GM19193 (cell line): ENCODE data around the gene CTNND2.

Experiments used
- POLR2A ChIP-seq: IDR thresholded peaks from 4 replicates; pipeline ENCODE4 v1.6.1; 2011; ENCODE audit not compliant: insufficient read depth, insufficient read length; ENCODE audit errors: extremely low read depth

CTNND2 gene

DNA sequence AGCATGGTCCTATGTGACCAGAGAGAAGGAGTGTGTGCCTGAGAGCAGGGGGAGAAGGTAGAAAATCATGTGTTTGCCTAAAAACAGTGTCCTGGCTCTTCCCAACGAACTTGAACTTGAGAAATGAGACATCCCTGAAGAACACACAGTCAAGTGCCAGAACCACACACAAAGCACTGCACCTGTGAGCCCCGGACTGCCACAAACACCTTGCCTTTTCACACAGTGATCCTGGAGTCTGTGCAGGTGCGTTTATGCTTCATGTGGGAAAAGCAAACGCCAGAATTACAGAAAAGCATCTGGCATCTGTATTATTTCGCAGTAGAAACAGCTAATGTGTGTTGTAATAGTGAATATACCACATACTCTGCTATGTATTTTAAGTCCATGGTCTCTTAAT lies 9.3 kb downstream of the CTNND2 start:
- TF ChIP-seq POLR2A: no peak

DNA sequence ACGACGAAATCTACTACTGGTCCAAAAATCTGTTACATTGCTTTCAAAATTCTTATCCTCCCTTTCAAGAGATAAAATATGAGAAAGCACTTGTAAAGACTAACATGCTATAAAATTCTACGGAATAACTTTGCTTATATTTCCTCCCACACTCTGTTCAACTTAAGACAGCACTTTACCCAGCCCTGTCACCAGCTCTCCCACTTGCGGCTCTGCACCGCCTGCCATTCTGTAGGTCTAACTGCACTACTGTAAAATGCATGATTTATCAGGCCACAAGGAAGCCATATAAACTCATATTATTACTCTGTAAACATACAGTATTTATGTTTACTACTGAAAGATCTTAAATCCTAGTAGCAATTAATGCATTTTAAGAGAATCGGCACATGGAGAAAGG lies 11.4 kb downstream of the CTNND2 start:
- no peak for TF ChIP-seq POLR2A

DNA sequence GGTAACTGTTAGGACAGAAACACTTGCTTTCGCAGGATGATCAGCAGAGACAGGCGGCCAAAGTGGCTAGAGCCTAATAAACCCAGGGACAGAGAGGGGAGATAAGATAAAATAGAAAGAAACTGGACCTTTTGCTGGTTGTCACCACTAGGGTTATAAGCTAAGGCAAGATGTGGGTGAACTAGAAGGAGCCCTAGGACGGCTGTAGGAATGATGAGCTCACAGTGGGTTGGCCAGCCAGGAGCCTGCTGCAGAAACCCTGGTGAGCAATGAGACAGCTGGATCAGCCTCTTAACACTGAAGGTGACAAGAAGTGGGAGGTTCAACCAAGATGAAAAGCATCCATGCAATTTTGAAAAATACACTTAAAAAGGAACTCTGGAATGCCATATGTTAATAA lies 13.5 kb downstream of the CTNND2 start:
- TF ChIP-seq POLR2A: no peak

DNA sequence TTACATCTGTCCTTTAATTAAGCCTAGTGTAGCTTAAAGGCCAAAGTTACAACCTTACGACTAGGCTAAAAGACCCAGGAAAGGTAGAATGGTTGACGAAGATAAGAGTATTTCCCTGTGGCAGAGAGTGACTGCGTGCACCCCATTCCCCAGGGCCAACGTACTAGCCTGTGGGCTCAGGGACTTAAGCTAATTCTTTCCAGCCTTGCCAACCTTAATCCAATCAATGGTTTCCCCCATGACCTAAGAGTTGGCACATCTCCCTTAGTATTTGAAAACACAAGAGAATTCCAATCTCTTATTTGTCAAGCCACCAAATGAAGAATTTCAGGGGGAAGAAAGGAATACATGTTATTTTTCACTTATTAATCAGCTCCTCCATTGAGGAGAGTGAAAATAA lies 16.0 kb downstream of the CTNND2 start:
- no peak for TF ChIP-seq POLR2A

- TF ChIP-seq POLR2A: no peak
Observed at GRCh38 chr5:11878814-11879213, 25.4 kb downstream of the CTNND2 start.

GRCh38 chr5:11873587-11873986 lies 30.7 kb downstream of the CTNND2 start:
- no peak for TF ChIP-seq POLR2A

GRCh38 chr5:11869203-11869602 lies 35.0 kb downstream of the CTNND2 start:
- TF ChIP-seq POLR2A: no peak

DNA sequence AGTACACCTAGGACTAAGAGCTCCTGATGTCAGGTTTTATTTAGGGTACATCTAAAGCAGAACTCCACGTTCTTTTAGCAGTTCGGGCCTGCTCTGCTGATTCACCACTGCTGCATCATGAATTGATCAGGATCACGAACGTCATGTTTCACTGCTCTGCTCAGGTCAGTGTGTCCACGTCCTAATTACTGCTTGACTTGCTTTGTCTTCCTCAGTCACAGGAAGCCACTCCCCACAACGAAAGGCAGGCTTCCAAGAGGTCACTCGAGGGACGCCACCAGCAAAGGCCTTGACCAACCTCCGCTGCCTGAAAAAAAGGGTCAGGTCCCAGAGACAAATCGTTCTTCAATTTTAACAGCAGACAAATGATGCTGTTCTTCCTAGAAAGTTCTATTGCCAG lies 40.3 kb downstream of the CTNND2 start:
- no peak for TF ChIP-seq POLR2A

- TF ChIP-seq POLR2A: no peak
Observed at GRCh38 chr5:11857391-11857790, 46.9 kb downstream of the CTNND2 start.

- no peak for TF ChIP-seq POLR2A
Observed at GRCh38 chr5:11854936-11855335, 49.3 kb downstream of the CTNND2 start.

GRCh38 chr5:11853796-11854195 lies 50.5 kb downstream of the CTNND2 start:
- TF ChIP-seq POLR2A: no peak

DNA sequence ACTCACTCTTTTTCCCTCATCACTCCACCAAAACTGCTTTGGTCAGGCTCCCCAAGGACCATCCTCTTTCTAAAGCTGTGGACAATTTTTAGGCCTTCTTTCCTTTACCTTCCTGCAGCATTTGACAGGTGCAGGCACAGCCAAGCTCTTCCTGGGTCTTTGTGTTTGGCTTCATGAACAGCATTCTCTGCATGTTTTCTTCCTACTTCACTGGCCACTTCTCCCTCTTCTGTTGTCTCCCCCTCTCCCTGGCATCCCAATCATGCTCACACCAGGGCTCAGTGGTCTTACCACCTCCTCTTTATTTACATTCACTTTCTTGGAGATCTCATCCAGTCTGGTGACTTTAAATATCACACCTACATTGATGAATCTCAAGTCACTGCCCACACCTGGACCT lies 51.1 kb downstream of the CTNND2 start:
- no peak for TF ChIP-seq POLR2A

DNA sequence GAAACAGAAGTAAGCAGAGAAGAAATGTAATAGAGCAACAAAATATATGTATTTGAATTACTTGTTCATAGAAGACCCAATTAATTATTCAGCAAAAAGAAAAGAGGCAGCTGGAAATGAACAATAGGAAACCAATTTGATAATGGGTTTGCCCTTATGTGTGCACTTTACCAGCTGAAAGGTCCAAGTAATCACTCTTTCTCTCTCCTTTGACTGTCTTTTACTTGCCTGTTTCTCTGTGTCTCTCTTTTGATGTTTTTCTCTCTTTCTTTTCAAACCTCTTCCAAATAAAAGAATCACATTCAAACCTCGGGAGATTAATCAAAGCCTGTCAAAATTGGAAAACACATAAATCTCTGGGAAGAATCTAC lies 51.5 kb downstream of the CTNND2 start:
- no peak for TF ChIP-seq POLR2A

DNA sequence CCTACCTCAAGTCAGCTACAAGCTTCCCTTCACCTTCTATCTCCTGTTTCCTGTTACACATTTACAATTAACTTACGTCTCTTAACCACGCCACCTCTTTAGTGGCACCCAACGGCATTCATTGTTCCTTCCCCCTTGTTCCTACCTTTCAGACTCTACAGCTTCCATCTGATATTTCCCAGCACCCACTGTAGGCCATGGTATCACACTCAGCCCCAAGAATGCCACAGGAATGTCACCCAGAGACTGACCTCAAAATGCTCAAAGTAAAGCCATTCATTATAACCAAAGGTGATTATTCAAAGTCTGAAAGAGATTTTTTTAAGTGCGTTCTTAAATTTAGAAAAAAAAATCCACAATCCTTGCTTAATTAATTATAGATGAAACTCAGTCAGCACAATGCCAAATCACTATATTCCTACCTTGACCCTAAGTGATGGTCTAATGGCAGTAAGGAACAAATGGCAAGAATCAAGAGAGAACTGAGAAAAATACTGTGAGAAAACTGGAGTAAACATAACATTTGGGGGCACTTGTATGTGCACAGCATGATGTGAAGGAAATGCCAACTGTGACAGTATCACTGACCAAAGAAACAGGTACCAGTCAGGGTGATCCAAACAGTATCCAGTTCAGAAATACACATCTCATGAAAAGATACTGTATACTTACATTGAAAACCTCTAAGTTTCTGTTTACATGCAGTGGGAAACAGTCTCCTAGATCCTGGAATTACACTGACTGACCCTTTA lies 52.1 kb downstream of the CTNND2 start:
- TF ChIP-seq POLR2A: no peak

DNA sequence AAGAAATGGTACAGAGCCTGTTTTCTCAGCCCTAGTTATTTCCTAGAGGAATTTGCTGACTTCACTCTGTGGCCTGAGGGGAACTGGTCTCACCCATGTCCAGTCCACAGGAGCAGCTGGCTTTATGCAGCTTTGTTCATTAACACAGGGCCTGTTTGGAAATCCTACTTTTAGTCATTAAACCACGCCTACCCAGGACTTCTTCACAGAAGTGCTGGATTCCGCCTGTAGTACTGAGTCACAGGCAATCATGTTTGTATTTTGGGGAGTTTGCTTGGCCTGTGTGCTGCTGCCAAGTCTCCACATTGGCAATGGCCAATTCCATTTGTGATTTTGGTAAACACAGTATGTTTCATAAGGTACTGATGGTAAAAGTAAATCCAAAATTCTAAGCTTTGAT lies 52.8 kb downstream of the CTNND2 start:
- no peak for TF ChIP-seq POLR2A

DNA sequence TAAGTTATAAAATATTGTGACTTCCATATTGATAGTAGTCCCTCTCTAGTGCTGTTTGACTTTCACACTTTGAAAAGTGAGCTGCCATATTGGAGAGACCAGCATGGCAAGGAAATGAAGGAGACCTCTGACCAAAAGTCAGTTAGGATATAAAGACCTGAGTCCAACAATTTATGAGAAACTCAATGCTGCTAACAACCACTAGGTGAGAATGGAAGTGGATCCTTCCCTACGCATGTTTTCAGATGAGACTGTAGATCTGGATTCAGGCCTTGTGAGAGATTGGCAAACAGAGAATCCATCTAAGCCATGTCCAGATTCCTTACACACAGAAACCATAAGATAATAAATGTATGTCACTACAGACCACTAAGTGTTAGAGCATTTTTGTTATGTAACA lies 81.6 kb downstream of the CTNND2 start:
- TF ChIP-seq POLR2A: no peak

DNA sequence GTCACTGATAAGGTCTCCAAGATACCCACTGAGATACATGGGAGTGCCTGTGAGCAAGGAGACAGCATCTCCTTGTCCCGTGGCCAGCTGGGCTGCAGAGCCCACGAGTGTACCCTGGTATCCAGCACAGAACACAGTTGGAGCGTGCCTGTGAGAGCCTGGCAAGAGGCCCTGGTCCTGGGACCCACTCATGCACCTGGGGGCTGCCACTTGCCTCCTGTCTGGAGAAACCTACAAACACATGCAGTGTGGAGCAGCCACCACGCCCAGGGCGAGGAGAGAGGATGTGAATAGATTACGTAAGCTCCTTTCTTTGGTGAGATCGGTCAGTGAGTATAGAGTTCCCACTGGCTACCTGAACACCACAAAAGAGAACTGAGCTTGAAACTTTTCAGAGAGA lies 88.3 kb downstream of the CTNND2 start:
- TF ChIP-seq POLR2A: no peak

DNA sequence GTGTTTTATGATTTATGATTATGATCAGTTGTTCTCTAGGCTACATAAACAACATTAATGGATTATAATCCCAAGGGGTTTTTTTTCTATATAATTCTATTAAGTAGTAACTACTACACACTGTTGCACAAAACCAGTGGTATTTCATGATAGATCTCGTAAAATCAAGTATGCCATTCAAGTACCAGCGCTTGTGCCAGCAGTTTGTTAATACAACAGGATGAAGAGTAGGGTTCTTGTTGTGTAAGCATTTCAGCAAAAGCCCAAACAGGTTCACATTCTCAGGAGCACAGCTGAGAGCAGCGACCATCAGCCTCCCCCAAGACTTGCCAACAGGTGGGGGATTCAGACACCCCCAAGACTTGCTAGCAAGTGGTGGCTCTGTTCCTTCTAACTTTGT lies 88.8 kb downstream of the CTNND2 start:
- TF ChIP-seq POLR2A: no peak

GRCh38 chr5:11814373-11814772 lies 89.9 kb downstream of the CTNND2 start:
- TF ChIP-seq POLR2A: no peak
